Erythroblast (primary cell): Measurements from ENCODE around the gene MRGPRD.
"Not testable (repeated sequence)": the region's sequence is repeated elsewhere in the genome, so short reads cannot be mapped to it uniquely, and the experiment has no call there.

Experiments
- GATA1 ChIP-seq: IDR thresholded peaks from 2 replicates; pipeline ENCODE4 v1.6.1; 2011; ENCODE audit warnings: low read depth, mild to moderate bottlenecking, control low read depth, low read length, moderate library complexity
- POLR2A ChIP-seq: IDR thresholded peaks from 2 replicates; pipeline ENCODE4 v1.6.1; 2011; ENCODE audit warnings: mild to moderate bottlenecking, low read length

GRCh38 chr11:68973706-68974105, 7.1 kb downstream of the MRGPRD start:
- TF ChIP-seq GATA1, POLR2A: not testable (repeated sequence)
